PC-9 (cell line): ENCODE results near the gene ABLIM1.

Experiments
- EZH2 ChIP-seq: fragments of 200-600 bp; sonication (generic); IDR thresholded peaks from 2 replicates; pipeline ENCODE4 v1.8.0; 2017; ENCODE audit warnings: antibody characterized with exemption, low read depth
- TF ChIP-seq, protein P1 (sequence below): fragments of 200-600 bp; sonication (generic); conservative IDR thresholded peaks from 2 replicates; pipeline ENCODE4 v1.6.1; 2017; ENCODE audit warnings: mixed run types, antibody characterized with exemption, mild to moderate bottlenecking, moderate library complexity

DNA sequence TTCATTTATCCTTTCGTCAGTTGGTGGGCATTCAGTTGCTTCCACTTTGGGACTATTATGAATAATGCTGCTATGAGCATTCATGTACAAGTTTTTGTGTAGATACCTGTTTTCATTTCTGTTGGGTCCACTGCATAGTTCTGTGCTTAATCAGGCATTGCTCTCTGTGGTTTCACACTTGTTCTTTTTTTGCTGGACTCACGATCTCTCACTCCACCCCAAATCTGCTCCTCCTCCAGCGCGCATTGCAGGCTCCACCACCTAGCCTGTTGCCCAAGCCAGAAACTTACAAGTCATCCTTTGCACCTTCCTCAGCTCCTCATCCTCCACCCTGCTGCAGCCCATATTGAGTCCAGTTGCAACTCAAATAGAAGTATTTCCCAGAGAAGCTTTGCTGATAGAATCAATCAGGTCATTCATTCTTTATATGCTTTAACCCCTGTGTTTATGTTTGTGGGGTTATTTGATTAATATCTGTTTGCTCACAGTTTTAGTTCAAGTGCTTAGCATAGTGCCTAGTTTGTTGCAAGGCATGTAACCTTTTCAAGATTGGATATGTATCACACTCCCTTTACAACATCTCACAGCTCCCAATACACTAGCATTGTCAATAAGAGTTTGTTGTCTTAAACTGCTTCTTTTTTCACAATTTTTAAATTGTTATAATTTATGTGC is 237.1 kb downstream of the ABLIM1 start:
- TF ChIP-seq, protein P1, sequence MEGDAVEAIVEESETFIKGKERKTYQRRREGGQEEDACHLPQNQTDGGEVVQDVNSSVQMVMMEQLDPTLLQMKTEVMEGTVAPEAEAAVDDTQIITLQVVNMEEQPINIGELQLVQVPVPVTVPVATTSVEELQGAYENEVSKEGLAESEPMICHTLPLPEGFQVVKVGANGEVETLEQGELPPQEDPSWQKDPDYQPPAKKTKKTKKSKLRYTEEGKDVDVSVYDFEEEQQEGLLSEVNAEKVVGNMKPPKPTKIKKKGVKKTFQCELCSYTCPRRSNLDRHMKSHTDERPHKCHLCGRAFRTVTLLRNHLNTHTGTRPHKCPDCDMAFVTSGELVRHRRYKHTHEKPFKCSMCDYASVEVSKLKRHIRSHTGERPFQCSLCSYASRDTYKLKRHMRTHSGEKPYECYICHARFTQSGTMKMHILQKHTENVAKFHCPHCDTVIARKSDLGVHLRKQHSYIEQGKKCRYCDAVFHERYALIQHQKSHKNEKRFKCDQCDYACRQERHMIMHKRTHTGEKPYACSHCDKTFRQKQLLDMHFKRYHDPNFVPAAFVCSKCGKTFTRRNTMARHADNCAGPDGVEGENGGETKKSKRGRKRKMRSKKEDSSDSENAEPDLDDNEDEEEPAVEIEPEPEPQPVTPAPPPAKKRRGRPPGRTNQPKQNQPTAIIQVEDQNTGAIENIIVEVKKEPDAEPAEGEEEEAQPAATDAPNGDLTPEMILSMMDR = no peak
- TF ChIP-seq EZH2 = no peak
